Choroid plexus epithelial cell (primary cell): ENCODE measurements around the gene PLXNA2.

ENCODE experiments used
- DNase-seq: peaks from one replicate; pipeline ENCODE4 v3.0.0-alpha.2; 2010; ENCODE audit warnings: low read depth
- H3K4me3 ChIP-seq: 2 replicates; pipeline ENCODE4 v1.5.1; 2011; ENCODE audit warnings: low read depth, mild to moderate bottlenecking, control low read depth, low read length, moderate library complexity
- CTCF ChIP-seq: conservative IDR thresholded peaks from 2 replicates; pipeline ENCODE4 v1.5.1; 2011; ENCODE audit warnings: low read depth, mild to moderate bottlenecking, control low read depth, inconsistent platforms, low read length, moderate library complexity

The PLXNA2 gene

GRCh38 chr1:208113011-208113410, 131.2 kb downstream of the PLXNA2 start:
- DNase-seq, result no peak
- no peak for TF ChIP-seq CTCF
- no peak overlapping the region for H3K4me3 ChIP-seq

- no peak overlapping the region for H3K4me3 ChIP-seq
- TF ChIP-seq CTCF, result no peak
- DNase-seq, result no peak
These were observed 131.8 kb downstream of the PLXNA2 start for GRCh38 chr1:208112401-208112800.

GRCh38 chr1:208111646-208112190, 132.5 kb downstream of the PLXNA2 start:
- H3K4me3 ChIP-seq, result no peak overlapping the region
- TF ChIP-seq CTCF, result no peak
- no peak for DNase-seq

- no peak for DNase-seq
- no peak for TF ChIP-seq CTCF
- no peak overlapping the region for H3K4me3 ChIP-seq
These were observed 133.9 kb downstream of the PLXNA2 start for GRCh38 chr1:208110296-208110695.

GRCh38 chr1:208108646-208109330, 135.4 kb downstream of the PLXNA2 start:
- DNase-seq, result no peak
- TF ChIP-seq CTCF, result no peak
- no peak overlapping the region for H3K4me3 ChIP-seq

GRCh38 chr1:208108213-208108608, 136.0 kb downstream of the PLXNA2 start:
- TF ChIP-seq CTCF, result no peak
- no peak overlapping the region for H3K4me3 ChIP-seq
- no peak for DNase-seq
